ENCODE data around the gene BPIFB6.

The BPIFB6 gene

DNA sequence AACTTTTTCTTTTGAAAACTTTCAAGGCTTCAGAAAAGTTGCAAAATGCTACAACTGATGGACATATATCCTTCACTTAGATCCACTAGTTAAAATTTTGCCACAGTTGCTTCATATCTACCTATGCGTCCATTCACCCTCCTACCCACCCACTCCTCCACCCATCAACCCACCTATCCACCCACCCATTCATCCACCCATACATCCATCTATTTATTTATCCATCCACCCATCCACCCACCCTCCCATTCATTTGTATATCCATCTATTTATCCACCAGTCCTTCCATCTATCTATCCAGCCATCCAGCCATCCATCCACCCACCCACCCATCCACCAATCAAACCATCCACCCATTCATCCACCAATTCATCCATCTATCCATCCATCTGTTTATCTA, 61.6 kb downstream of the BPIFB6 start:
- Histone ChIP-seq H3K9me3 (ENCODE audit: control insufficient read depth, insufficient read depth, low read length) (no peaks in the 10 kb centered on the region), H3K27me3 (ENCODE audit: control insufficient read depth, insufficient read depth, low read length) (no peaks in the 10 kb centered on the region), H3K4me3 (ENCODE audit: low read length) (no peak overlapping the region), H3K36me3 (ENCODE audit: control insufficient read depth, insufficient read depth, low read length) (no peaks in the 10 kb centered on the region), H3K27ac (ENCODE audit: low read length) (no peak overlapping the region), H3K4me1 (ENCODE audit: control insufficient read depth, insufficient read depth, low read length) (no peaks in the 10 kb centered on the region)
- WGBS (ENCODE audit: insufficient coverage, insufficient read length), result no CpG with 5 or more reads among the region's 1 CpG
- no peak for DNase-seq (ENCODE audit: low read depth, low spot score)

DNA sequence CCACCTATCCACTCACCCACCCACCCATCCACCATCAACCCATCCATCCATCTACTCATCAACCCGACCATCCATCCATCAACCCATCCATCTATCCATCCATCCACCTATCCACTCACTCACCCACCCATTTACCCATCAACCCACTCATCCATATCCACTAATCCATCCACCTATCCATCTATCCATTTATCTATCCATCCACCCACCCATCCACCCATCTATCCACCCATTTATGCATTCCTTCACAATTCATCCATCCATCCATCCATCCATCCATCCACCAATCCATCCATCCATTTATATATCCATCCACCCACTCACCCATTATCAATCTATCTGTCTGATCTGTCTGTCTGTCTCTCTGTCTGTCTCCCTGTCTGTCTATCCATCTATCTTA, 62.1 kb downstream of the BPIFB6 start:
- no peaks in the 10 kb centered on the region for H3K36me3 ChIP-seq (ENCODE audit: control insufficient read depth, insufficient read depth, low read length)
- H3K4me1 ChIP-seq (ENCODE audit: control insufficient read depth, insufficient read depth, low read length), result no peaks in the 10 kb centered on the region
- 100% methylated on average over 1 of the region's 1 CpG for WGBS (ENCODE audit: insufficient coverage, insufficient read length)
- H3K9me3 ChIP-seq (ENCODE audit: control insufficient read depth, insufficient read depth, low read length), result no peaks in the 10 kb centered on the region
- H3K27ac ChIP-seq (ENCODE audit: low read length), result no peak overlapping the region
- no peak overlapping the region for H3K4me3 ChIP-seq (ENCODE audit: low read length)
- no peaks in the 10 kb centered on the region for H3K27me3 ChIP-seq (ENCODE audit: control insufficient read depth, insufficient read depth, low read length)
- no peak for DNase-seq (ENCODE audit: low read depth, low spot score)

Measured in iPS DF 6.9 (cell line).